NK-92 treated with Interleukin-12 subunit alpha and Interleukin-12 subunit beta, amount 100 ng/mL, for 24 hours (cell line): ENCODE data around the gene ACOT6.
"Not testable (repeated sequence)": the region's sequence is repeated elsewhere in the genome, so short reads cannot be mapped to it uniquely, and the experiment has no call there.

ENCODE experiments used
- DNase-seq: peaks from one replicate; lab custom pipeline; 2025; lab: John Stamatoyannopoulos, UW

ACOT6 gene

DNA sequence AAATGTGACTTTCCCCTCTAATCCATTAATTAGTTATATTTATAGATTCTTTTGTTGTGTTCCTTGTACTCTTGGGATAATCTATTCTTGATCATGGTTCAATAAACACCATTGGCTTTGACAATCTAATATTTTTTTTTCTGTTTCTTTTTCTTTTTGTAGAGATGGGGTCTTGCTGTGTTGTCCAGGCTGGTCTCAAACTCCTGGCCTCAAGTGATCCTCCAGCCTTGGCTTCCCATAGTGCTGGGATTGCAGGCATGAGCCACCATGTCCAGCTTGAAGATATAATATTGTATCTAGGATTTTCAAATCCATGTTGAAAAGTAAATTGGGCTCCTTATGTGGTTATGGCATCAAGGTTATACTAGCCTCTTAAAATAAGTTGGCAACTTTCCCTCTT lies 38.7 kb downstream of the ACOT6 start:
- DNase-seq, result no peak

DNA sequence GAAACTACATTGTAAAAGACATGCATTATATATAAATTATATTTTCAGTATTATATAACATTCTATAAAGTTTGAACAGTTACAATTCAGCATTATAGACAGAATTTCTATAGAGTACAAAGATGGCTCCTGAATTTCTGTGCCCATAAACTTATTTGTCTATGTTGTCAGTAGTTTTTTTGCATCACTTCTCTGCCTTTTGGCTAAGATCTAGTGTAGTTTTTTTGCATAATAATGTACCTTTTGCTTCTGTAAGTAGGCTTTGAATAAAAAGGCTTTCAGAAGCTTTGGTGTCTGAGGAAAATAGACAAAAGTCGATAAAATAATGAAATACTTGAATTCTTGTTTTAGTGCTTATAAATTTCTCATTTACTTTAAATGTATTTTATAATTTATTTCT lies 43.5 kb downstream of the ACOT6 start:
- no peak for DNase-seq

DNA sequence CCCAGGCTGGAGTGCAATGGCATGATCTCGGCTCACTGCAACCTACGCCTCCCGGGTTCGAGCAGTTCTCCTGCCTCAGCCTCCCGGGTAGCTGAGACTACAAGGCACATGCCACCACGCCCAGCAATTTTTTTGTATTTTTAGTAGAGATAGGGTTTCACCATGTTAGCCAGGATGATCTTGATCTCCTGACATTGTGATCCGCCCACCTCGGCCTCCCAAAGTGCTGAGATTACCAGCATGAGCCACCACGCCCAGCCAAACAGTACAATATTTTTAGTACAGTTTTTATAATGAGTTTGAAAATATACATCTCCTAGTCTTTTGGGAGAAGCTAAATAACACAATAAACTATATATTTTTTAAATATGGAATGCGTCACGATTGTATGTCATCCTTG lies 46.9 kb downstream of the ACOT6 start:
- DNase-seq, result not testable (repeated sequence)

DNA sequence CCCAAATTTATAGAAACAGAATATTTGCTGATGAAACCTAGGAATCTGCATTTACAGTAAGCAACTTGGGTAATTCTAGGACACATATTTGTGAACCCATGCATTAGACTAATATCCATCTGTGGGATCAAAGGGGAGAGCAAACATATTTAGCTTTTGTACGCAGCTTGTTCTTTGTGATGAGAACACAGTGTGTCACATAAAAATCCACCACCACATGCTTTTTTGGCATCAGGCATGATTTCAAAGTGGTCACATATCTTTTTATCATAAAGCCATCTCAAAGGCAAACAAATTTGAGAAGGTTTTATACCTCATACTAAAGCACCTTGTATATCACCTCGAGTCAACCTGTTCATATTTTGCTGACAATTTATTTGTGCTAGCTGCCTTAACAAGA lies 48.2 kb downstream of the ACOT6 start:
- no peak for DNase-seq

DNA sequence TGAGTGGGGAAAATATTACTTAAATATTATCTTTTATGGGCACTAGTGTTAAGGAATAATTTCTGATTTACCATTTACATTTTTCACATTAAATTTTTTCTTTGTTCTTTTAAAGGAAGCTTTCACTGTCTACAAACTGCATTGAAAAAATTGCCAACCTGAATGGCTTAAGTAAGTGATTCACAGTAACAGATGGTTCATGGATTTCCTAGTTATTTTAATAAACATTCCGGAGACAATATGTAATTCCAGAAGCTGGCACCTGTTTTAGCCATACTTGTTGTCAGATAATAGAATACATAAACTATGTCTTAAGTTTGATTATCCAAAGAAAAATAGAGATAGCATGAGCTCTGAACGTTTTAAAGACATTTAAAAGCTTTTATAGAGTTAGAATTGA lies 49.6 kb downstream of the ACOT6 start:
- DNase-seq, result no peak

DNA sequence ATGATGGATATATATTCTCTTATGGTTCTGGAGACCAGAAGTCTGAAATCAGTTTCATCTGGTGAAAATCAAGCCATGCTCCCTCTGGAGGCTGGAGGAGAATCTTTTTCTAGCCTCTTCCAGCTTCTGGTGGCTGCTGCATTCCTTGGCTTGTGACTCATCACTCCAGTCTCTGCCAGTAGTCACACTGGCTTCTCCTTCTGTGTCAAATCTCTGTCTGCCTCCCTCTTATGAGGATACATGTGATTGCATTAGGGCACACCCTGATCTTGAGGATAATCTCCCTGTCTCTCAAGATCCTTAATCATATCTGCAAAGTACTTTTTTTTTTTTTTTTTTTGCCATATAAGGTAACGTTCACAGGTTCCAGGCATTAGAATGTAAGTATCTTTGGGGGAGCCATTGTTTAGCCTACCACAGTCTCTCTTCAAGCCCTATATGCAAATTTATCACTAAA lies 50.2 kb downstream of the ACOT6 start:
- no peak for DNase-seq

DNA sequence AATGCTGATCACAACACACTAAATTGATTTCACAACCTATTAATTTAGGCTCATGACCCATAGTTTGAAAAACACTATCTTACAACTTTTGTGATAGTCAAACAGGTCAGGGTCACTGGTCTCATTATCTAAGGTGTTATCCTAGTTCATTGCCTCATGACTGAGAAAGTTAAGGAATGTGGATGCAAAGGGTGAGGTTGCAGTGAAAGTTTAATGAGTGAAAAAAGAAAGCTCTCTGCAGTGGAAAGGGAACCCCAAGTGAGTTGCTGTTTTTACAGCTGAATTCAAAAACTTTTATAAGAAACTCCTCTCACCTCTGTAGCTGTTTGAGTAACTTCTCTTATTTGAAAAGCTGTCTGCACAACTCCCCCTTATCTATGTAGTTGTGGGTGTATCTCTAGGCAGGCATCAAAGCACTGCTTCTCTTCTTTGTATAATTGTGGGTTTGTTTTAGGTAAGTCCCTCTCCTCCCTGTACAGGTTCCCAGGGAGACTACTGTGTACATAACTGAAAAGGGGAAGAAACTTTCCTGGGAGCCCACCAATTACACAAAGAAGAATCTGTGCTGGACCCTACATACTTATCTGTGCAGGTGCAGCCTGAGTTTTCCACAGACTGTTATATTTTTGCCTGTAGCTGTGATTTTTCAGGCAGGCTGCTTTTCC lies 51.4 kb downstream of the ACOT6 start:
- DNase-seq, result no peak

DNA sequence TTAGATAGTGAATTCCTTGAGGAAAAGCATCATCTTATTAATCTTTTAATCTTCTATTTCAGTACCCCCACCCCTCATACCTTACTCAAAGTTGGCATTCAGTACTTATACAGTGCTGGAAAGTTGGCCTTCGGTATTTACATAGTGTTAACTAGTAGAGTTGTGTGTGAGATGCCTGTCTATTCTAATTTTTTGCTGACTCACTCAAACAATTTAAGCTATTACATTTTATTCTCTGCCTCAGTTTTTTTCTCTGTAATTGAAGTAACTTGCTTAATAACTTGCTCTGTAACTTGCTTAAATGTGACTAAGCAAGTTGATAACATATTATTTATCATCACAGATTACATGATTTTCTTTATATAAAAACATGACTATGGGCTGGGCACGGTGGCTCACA lies 52.8 kb downstream of the ACOT6 start:
- DNase-seq, result no peak

DNA sequence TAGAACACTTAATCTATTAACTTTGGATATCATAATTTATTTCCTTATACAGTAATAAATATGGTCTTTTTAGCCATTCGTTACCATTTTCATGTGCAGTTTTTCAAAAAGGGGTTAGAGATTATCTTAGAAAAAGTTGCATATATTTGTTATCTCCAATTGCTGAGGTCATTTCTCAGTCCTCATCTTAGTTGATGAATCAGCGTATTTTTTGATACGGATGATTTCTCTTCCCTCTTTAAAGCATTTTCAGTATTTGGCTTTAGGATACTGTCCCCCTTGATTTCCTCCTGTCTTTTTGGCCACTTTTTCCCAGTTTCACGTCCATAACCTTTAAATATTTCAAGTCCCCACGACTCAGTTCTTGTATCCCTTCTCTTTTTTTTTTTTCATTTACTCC lies 54.3 kb downstream of the ACOT6 start:
- DNase-seq, result no peak

DNA sequence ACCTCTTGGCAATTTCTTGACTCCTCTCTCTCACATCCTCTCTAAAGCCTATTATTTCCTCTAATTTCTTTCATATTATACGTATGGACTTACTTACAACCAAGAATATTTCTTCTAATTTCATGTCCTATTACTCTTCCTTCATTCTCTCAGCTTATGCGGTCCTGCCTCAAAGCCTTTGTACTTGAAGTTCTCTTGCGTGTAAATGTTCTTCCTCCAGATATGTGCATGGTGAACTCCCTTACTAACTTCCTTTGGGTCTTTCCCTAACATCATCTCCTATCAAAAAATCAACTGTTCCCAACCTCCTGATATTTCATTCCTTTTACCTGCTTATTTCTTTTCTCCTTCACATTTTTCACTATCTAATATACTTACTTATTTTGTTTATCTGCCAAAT lies 55.5 kb downstream of the ACOT6 start:
- DNase-seq, result no peak
